T follicular helper cell (primary cell): Measurements from ENCODE around the gene TARS3.
"Not testable (repeated sequence)": the region's sequence is repeated elsewhere in the genome, so short reads cannot be mapped to it uniquely, and the experiment has no call there.

Experiments used
- DNase-seq: peaks from one replicate; pipeline ENCODE4 v3.0.0-alpha.2; 2020; ENCODE audit warnings: low read depth
- total RNA-seq, 2 experiments: gene quantifications; one replicate each; lab custom pipeline; 2026; lab: John Stamatoyannopoulos, UW

TARS3 gene
- total RNA-seq: 17.2 to 48.7 reads per million in 2 experiments

DNA sequence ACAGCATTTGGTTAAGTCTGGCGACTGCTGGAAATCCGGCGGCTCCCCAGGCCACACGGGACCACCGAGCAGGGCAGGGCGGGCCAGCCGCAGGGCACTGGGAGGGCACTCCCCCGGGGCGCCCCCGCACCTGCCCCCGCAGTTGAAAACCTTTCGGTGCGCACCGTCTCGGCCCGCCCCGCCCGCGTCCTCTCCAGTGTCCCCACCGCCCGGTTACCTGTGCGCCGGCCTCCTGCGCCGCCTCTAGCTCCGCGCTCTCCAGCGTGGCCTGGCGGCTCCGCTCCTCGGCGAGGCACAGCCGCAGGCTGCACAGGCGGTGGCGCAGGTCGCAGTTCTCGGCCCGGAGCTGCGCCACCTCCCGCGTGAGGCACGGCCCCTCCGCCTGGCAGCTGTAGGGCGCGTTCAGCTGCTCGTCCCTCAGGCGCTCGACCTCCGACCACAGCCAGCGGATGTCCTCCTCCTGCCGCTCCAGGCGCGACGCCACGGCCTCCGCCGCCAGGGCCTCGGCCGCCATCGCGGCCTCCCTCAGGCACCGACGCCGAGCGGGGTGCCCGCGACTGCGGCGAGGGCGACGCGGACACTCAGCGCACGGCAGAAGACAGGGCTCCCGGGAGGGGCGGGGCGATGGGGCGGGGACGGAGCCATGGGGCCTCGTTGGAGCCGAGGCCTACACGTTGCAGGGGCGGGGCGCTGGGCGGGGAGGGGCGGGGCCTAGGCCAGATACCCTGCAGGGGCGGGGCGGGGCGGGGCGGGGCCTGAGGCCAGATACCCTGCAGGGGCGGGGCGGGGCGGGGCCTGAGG lies at the start of gene TARS3:
TARS3 (minus strand) TSS at position 600 of the 801 bp plus-strand sequence; CDS start at position 514, 86 bp downstream.
- DNase-seq: peak; percentile 96

DNA sequence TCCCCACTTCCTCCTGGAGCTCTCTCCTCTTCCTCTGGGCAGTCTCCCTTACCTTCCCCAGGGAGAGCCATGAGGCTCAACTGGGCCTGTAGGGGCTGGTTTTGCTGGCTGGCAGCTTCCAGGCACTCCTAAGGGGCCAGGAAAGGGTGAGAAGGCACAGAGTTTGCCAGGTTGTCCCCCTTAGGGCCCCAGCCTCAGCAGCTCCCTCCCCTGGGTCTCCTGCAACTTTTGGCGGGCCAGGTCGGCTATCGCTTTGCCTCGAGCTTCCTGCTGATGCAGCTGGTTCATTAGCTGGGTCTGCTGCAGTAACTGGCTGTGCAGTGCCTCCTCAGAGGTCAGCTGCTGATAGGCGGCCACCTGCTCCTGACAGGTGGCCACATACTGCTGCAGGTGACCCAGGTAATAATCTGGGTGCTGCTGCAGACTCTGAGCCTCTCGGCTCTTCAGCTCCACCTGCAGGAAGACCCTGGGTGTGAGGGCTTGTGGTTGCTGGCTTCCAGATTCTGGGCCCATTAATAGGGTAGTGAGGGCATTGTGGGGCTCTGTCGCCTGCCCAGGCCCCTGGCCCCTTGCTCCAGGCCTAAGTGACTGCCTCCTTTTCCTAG lies 49.3 kb upstream of the TARS3 start:
- DNase-seq: no peak

DNA sequence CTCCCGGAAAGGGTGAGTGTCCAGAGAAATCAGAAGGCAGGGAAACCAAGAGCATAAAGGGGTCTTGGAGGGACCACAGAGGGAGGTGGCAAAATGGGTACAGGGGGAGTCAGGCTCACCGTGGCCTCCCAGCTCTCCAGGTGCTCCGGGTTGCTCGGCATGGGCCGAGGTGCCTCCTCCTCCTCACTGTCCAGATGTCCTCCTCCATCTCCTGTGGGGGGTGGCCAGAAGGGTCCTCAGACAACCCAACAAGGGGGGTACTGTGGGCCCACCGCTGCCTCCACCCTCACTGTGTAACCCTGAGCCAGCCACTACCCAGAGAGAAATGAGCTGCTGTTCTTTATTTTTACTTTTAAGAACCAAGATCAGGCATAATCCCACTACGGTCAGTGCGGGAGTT lies 48.6 kb upstream of the TARS3 start:
- no peak for DNase-seq

- not testable (repeated sequence) for DNase-seq
These were observed 42.9 kb upstream of the TARS3 start for GRCh38 chr15:101767083-101767640.

DNA sequence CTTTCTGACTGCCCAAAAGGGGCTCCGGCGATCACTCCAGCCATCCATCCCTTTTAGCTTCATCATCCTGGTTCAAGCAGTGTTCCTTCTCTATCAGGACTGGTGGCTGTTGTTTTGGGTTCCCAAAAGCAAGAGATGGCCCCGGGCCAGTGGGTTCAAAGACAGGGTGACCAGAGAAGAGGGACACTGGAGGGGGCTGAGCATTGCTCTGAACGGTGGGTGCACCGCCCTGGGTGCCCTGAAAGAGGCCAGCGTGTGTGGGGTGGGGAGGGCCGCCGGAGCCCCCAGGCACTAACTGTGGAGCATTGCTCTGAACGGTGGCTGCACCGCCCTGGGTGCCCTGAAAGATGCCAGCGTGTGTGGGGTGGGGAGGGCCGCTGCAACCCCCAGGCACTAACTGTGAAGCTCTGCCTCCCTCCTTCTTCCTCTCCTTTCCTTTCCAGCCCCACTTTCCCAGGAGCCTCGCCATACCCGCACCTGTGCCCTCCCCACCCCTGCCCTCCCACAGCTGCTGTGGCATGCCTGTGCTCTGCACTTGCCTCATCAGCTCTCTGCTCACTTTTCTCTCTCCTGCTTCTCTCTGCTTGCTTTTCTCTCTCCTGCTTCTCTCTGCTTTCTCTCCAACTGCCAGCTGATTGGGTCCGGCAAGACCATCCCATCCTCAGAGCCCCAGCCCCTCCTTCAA lies 41.6 kb upstream of the TARS3 start:
- DNase-seq: no peak

DNA sequence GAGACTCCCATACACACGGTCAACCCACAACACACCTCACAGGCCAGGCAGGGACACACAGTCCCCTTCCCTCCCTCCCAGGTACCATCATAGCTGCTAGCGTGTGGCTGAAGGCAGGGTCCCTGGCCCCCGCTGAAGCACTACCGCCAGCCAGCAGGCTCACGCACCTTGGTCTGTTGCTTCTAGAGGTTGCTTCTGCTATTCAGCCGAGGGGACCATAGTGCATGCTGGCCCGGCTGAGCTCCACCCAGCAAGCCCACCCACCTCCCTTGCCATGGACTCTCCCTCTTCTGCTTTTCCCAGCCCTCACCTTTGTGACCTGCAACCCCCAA lies 41.0 kb upstream of the TARS3 start:
- not testable (repeated sequence) for DNase-seq

GRCh38 chr15:101764669-101765339 lies 40.5 kb upstream of the TARS3 start:
- DNase-seq: not testable (repeated sequence)

GRCh38 chr15:101746716-101747082 lies 22.4 kb upstream of the TARS3 start:
- not testable (repeated sequence) for DNase-seq

- not testable (repeated sequence) for DNase-seq
These were observed 10.6 kb upstream of the TARS3 start for GRCh38 chr15:101734837-101735236.

DNA sequence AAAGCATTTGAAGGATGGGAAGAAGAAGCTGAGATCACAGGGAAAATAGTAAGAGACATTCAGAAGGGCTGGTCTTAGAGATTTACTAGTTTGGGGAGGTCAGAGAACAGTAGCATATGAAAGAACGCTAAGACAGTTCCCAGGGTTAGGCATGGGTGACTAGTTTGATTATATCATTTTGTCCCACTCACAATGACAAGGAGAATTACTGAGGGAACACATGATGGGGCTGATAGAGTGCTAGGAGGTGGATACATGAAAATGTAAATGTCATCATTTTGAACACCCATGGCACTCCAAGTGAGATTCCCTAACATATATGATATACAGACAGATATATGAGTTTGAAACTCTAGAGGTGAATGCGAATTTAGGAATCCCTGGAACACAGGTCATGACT lies 9.3 kb upstream of the TARS3 start:
- no peak for DNase-seq

DNA sequence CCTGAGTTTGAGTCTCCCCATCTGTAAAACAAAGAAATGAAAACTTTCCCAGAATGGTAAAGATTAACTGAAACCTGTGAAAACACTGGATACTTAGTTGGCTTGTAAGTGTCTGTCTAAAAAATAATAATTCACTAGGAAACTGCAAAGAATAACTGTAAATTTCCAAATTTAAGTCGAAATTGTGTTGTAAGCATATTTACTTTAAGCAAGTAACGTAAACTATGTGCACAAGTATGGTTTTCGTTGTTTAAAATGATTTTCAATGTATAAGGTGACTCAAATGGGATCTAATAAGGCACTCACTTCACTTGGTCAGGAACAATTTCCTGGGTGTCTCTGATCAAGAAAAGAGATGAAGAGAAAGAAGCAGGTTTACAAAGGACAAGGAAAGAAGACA lies 8.5 kb upstream of the TARS3 start:
- no peak for DNase-seq

DNA sequence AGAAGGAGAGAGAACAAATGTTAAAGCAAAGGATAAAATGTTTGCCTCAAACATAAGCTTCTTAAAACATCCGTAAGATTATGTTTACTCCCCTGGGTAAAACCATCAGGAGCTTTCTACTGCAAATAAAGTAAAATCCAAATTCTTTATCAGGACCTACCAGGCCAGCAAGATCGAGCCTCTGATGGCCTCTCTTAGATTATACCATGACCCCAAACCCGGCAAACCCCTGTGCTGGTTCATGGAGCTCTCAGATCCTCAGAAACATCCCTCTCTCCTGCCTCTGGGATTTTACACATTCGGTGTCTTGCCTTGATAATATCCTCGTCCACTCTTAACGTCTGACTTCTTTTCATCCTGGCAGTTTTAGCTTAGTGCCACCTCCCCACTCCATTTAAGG lies 7.5 kb upstream of the TARS3 start:
- DNase-seq: no peak

DNA sequence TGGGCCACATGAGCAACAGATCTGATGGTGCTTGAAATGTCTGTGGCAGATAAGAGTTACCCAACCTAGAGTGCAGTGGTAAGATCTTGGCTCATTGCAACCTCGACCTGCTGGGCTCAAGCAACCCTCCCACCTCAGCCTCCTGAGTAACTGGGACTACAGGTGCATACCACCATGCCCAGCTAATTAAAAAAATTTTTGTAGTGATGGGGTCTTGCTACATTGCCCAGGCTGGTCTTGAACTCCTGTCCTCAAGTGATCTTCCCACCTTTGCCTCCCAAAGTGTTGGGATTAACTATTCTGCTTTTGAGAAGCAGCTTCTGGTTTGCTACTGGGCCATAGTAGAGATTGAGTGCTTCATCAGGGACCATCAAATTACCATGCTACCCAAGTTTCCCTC lies 2.9 kb upstream of the TARS3 start:
- no peak for DNase-seq

GRCh38 chr15:101725073-101725472 lies 800 bp upstream of the TARS3 start:
- DNase-seq: no peak

- no peak for DNase-seq
These were observed 367 bp upstream of the TARS3 start for GRCh38 chr15:101724675-101725005.

GRCh38 chr15:101723171-101723873 lies 951 bp downstream of the TARS3 start:
- no peak for DNase-seq

DNA sequence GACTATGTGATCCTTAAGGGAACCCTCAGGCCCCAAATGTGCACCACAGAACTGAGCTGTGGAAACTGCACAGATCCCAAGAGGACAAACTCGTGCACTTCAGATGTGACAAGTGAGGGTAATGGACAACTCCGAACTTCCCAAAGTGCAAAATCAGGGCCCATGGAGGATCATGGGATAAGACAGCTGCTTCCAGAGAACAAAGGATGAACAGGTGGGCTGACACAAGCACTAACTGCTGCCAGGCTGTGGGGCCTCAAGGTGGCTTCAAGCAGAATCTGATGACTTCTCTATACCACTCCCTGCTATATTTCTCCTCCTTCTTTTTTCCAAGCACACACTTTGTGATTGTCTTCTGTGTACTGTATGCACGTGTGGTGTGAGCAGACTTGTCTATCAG lies 5.4 kb downstream of the TARS3 start:
- DNase-seq: no peak

DNA sequence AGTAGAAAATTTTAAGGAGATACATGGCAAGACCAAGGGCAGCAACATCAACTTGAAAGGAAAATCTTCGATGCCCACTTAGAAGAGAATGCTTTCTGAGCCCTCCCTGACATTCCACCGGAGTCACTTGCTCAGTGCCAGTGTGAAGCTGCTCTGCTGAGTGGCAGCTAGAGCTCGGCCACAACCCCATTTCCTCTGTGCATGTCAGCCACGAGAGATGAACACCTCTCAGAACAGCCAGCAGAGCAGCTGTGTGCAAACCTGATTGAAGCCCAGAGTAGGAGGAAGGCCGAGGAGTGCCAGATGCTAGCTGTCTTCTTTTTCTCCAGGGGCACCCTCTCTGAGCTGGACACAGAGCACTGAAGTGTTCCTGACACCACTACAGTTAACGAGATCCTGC lies 12.2 kb downstream of the TARS3 start:
- DNase-seq: no peak

DNA sequence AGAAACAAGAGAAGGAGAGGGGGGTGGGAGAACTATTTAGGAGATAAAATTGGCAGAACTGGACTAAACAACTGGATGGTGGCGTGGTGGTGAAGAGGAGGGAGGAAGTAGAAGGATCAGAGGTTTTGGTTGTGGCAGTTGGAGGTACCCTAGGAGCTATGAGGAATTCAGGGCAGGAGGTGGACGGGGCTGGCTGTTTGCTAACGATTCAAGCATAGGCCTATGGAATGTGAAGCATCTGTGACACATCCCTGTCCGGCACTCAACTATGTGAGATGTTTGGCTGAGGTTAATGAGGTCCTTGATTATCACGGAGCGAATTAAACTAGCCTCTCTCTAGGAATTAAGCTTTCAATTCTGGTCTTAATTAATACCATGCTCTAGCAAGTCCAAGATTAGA lies 13.5 kb downstream of the TARS3 start:
- DNase-seq: no peak

DNA sequence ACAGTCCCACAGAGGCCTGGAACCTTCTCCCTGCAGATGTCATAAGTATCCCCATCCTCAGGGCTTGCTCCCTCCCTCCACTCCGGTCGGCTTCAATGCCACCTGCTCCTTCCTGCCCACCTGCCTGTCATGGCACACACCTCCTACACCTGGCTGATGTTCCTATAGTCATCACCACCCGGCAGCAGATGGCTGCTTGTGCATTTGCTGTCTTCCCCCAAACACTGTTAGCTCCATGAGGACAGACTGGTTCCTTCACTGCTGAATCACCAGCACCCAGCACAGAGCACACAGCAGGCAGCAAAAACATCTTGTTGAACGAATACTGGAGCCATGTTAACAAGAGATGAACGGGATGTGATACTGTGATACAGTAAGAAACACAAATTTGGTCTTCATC lies 14.8 kb downstream of the TARS3 start:
- no peak for DNase-seq

DNA sequence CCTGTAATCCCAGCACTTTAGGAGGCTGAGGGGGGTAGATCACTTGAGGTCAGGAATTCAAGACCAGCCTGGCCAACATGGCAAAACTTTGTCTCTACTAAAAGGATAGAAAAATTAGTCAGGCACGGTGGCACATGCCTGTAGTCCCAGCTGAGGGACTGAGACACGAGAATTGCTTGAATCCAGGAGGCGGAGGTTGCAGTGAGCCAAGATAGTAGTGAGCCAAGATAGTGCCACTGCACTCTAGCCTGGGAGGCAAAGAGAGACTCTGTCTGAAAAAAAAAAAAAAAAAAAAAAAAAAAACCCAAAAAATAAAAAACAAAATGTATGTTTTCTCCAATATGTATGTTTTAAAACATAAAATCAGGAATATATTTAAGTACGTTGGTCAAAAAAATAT lies 16.3 kb downstream of the TARS3 start:
- DNase-seq: no peak

- DNase-seq: no peak
These were observed 22.2 kb downstream of the TARS3 start for GRCh38 chr15:101702077-101702476.
